SJSA1 (cell line): ENCODE measurements around the gene IMPDH1. TPM values are rescaled to one million over a fixed set of nuclear protein-coding genes. Genes with fewer than 3 reads are reported as not detected.
A peak's percentile ranks its signal among the peaks of the same experiment; 100 is the strongest.

Source experiments
- DNase-seq, 2 experiments: peaks; one replicate each; pipeline ENCODE4 v3.0.0-alpha.2; 2015 to 2020; ENCODE audit warnings: low spot score in 2 of 2, low read depth in 1 of 2
- H3K27ac ChIP-seq: fragments of 250-450 bp; sonication (Bioruptor Pico); 2 replicates; pipeline ENCODE4 v1.5.1; 2020; ENCODE audit warnings: mild to moderate bottlenecking, moderate library complexity
- H3K27me3 ChIP-seq: fragments of 250-450 bp; sonication (Bioruptor Pico); replicated peaks from 2 replicates; pipeline ENCODE4 v1.5.1; 2020; ENCODE audit warnings: mild to moderate bottlenecking, moderate library complexity
- H3K36me3 ChIP-seq: fragments of 250-450 bp; sonication (Bioruptor Pico); 2 replicates; pipeline ENCODE4 v1.5.1; 2020; ENCODE audit warnings: mild to moderate bottlenecking
- H3K4me1 ChIP-seq: fragments of 250-450 bp; sonication (Bioruptor Pico); replicated peaks from 2 replicates; pipeline ENCODE4 v1.6.1; 2021; ENCODE audit warnings: mild to moderate bottlenecking
- H3K4me3 ChIP-seq: fragments of 250-450 bp; sonication (Bioruptor Pico); 2 replicates; pipeline ENCODE4 v1.5.1; 2020; ENCODE audit warnings: mild to moderate bottlenecking
- H3K9me3 ChIP-seq: fragments of 250-450 bp; sonication (Bioruptor Pico); replicated peaks from 2 replicates; pipeline ENCODE4 v1.5.1; 2020; ENCODE audit warnings: mild to moderate bottlenecking
- total RNA-seq: library from RNA; depleted of rRNA; stranded (reverse); fragments of >200 nt; shearing (Covaris generic); gene quantifications from 2 replicates; pipeline ENCODE4 v1.2.3, GENCODE V29; 2014; rRNA removed

Gene IMPDH1
- total RNA-seq, 1 experiment from 2014 or later = 53.6 TPM

GRCh38 chr7:128349466-128349825 lies 60.3 kb downstream of the IMPDH1 start:
- peaks cover 64% of the 10 kb centered on the region for H3K27me3 ChIP-seq
- H3K4me1 ChIP-seq = no peaks in the 10 kb centered on the region
- 0 out of 2 replicates have a peak, but pooled peaks cover 2% of the 10 kb centered on the region for H3K9me3 ChIP-seq
- no peaks in the 10 kb centered on the region for H3K36me3 ChIP-seq
- no peak for DNase-seq
- H3K27ac ChIP-seq = no peak overlapping the region
- no peak overlapping the region for H3K4me3 ChIP-seq

- Histone ChIP-seq H3K36me3 (peaks cover 4% of the 10 kb centered on the region; the same call in 1 of the 2 replicates), H3K4me3 (no peak overlapping the region), H3K27ac (no peak overlapping the region), H3K9me3 (0 out of 2 replicates have a peak, but pooled peaks cover 2% of the 10 kb centered on the region), H3K27me3 (peaks cover 48% of the 10 kb centered on the region), H3K4me1 (no peaks in the 10 kb centered on the region; the same call in 1 of the 2 replicates)
- peak in 1 of 2 experiments; percentile 27 for DNase-seq
Observed at GRCh38 chr7:128347647-128348097, 62.1 kb downstream of the IMPDH1 start.

- Histone ChIP-seq H3K4me3 (no peak overlapping the region), H3K36me3 (peaks cover 5% of the 10 kb centered on the region), H3K27ac (no peak overlapping the region), H3K9me3 (no peaks in the 10 kb centered on the region), H3K27me3 (peaks cover 18% of the 10 kb centered on the region), H3K4me1 (no peaks in the 10 kb centered on the region; the same call in 1 of the 2 replicates)
- no peak for DNase-seq
Observed at GRCh38 chr7:128344431-128344774, 65.4 kb downstream of the IMPDH1 start.

GRCh38 chr7:128343554-128344430 lies 66.0 kb downstream of the IMPDH1 start, which contains the start of gene RBM28:
Gene RBM28, minus strand, starts transcription at chr7:128343908. Its CDS starts 115 bp downstream, at chr7:128343793.
- no peaks in the 10 kb centered on the region; the same call in 1 of the 2 replicates for H3K4me1 ChIP-seq
- peaks cover 11% of the 10 kb centered on the region for H3K36me3 ChIP-seq
- H3K27ac ChIP-seq = peak within 1 kb of the TSS; percentile 64
- peak; percentile 87 to 92 for DNase-seq
- H3K27me3 ChIP-seq = peaks cover 12% of the 10 kb centered on the region
- peak within 1 kb of the TSS; percentile 67 for H3K4me3 ChIP-seq
- H3K9me3 ChIP-seq = no peaks in the 10 kb centered on the region

Other genes with a start within 250 kb of the IMPDH1 start
- gene LEP, start 168.7 kb downstream of the IMPDH1 start, total RNA-seq = not detected in 2 replicates
- gene RBM28, start 66.1 kb downstream of the IMPDH1 start, total RNA-seq = 21.4 and 23.8 TPM in 2 replicates
- gene PRRT4, start 48.3 kb downstream of the IMPDH1 start, total RNA-seq = not detected in 2 replicates
- gene HILPDA, start 45.9 kb upstream of the IMPDH1 start, total RNA-seq = 7.7 and 10.7 TPM in 2 replicates
- 24.9 and 37.2 TPM in 2 replicates for gene METTL2B, start 66.8 kb upstream of the IMPDH1 start, total RNA-seq